H1 (cell line): Measurements from ENCODE around the gene TRIM68. TPM values are rescaled to one million over a fixed set of nuclear protein-coding genes. Genes with fewer than 3 reads are reported as not detected.

Experiments
- BACH1 ChIP-seq: IDR thresholded peaks from 2 replicates; pipeline ENCODE4 v1.6.1; 2012; ENCODE audit warnings: low read length, improper control_type of control experiment
- BRCA1 ChIP-seq: IDR thresholded peaks from 2 replicates; pipeline ENCODE4 v1.6.1; 2012; ENCODE audit warnings: low read depth, low read length, improper control_type of control experiment
- HDAC6 ChIP-seq: IDR thresholded peaks from one replicate; pipeline ENCODE4 v1.7.1; 2012; ENCODE audit warnings: low read depth, mild to moderate bottlenecking, inconsistent platforms, low read length, moderate library complexity
- RAD21 ChIP-seq, 2 experiments: IDR thresholded peaks in 1 of 2; conservative IDR thresholded peaks in 1 of 2; 2 replicates each; pipeline ENCODE4 v1.6.1; 2011; ENCODE audit warnings: low read depth in 2 of 2, low read length in 2 of 2, improper control_type of control experiment in 1 of 2, inconsistent platforms in 1 of 2, mild to moderate bottlenecking in 1 of 2, moderate library complexity in 1 of 2
- TBP ChIP-seq: IDR thresholded peaks from 2 replicates; pipeline ENCODE4 v1.6.1; 2011; ENCODE audit warnings: low read depth, low read length, improper control_type of control experiment
- TEAD4 ChIP-seq: IDR thresholded peaks from 2 replicates; pipeline ENCODE4 v1.6.1; 2012; ENCODE audit warnings: low read depth, low read length, inconsistent platforms, mixed read lengths
- YY1 ChIP-seq: IDR thresholded peaks from 2 replicates; pipeline ENCODE4 v1.6.1; 2011; ENCODE audit warnings: low read depth, mild to moderate bottlenecking, low read length
- polyA plus RNA-seq, 7 experiments: library from polyadenylated mRNA; depleted of rRNA in 3 of 7; stranded (reverse) in 5 of 7; unstranded in 2 of 7; fragments of >200 nt in 5 of 7; fragments of 200-250 nt in 2 of 7; gene quantifications; 1 replicate in 5 of 7; 2 replicates in 1 of 7; 4 replicates in 1 of 7; pipeline versions ENCODE4 v1.2.1 to v1.2.3, GENCODE V29; 2011 to 2013; ENCODE audit warnings: missing spikeins in 2 of 7, mixed read lengths in 2 of 7
- total RNA-seq: library from RNA; stranded (reverse); fragmentation: NEBNext Ultra II Directional; extraction: Animal tissue kit (Norgen Biotek cat#: 25700); gene quantifications from 2 replicates; pipeline ENCODE4 v1.2.1, GENCODE V29; 2021
- TF ChIP-seq, protein P1 (sequence below): fragments of 300-600 bp; sonication (generic); IDR thresholded peaks from 2 replicates; pipeline ENCODE4 v1.7.1; 2012; ENCODE audit warnings: low read length, moderate library complexity, mild to moderate bottlenecking, inconsistent platforms; ENCODE audit not compliant: insufficient replicate concordance
- TF ChIP-seq, protein P2 (sequence below): IDR thresholded peaks from 2 replicates; pipeline ENCODE4 v1.6.1; 2012; ENCODE audit warnings: inconsistent platforms

Gene TRIM68
- total and polyA plus RNA-seq, 2 of the 8 experiments (the other 6 are each of a cell fraction or from before 2014, with no cell fraction given): 3.4 to 5.7 TPM

DNA sequence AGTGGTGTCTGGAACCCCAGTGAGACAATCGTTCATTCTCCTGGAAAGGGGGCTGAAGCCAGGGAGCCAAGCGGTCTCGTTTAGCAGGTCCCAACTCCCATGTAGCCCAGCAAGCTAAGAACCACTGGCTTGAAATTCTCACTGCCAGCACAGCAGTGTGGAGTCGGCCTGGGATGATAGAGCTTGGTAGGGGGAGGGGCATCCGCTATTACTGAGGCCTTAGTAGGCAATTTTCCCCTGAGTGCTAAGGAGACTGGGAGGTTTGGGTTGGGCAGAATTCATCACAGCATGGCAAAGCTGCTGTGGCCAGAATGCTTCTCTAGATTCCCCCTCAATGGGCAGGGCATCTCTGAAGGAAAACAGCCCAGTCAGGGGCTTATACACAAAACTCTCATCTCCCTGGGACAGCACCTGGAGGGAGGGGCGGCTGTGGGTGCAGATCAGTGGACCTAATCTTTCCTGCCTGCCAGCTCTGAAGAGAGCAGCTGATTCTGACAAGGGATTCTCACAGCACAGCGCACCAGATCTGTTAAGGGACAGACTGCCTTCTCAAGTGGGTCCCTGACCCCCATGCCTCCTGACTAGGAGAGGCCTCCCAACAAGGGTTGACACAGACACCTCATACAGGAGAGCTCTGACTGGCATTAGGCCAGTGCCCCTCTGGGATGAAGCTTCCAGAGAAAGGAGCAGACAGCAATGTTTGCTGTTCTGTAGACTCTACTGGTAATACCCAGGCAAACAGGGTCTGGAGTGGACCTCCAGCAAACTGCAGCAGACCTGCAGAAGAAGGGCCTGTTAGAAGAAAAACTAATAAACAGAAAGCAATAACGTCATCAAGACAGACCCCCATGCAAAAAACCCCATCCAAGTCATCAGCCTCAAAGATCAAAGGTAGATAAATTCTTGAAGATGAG lies 48.2 kb downstream of the TRIM68 start (continued):
- TF ChIP-seq, protein P1, sequence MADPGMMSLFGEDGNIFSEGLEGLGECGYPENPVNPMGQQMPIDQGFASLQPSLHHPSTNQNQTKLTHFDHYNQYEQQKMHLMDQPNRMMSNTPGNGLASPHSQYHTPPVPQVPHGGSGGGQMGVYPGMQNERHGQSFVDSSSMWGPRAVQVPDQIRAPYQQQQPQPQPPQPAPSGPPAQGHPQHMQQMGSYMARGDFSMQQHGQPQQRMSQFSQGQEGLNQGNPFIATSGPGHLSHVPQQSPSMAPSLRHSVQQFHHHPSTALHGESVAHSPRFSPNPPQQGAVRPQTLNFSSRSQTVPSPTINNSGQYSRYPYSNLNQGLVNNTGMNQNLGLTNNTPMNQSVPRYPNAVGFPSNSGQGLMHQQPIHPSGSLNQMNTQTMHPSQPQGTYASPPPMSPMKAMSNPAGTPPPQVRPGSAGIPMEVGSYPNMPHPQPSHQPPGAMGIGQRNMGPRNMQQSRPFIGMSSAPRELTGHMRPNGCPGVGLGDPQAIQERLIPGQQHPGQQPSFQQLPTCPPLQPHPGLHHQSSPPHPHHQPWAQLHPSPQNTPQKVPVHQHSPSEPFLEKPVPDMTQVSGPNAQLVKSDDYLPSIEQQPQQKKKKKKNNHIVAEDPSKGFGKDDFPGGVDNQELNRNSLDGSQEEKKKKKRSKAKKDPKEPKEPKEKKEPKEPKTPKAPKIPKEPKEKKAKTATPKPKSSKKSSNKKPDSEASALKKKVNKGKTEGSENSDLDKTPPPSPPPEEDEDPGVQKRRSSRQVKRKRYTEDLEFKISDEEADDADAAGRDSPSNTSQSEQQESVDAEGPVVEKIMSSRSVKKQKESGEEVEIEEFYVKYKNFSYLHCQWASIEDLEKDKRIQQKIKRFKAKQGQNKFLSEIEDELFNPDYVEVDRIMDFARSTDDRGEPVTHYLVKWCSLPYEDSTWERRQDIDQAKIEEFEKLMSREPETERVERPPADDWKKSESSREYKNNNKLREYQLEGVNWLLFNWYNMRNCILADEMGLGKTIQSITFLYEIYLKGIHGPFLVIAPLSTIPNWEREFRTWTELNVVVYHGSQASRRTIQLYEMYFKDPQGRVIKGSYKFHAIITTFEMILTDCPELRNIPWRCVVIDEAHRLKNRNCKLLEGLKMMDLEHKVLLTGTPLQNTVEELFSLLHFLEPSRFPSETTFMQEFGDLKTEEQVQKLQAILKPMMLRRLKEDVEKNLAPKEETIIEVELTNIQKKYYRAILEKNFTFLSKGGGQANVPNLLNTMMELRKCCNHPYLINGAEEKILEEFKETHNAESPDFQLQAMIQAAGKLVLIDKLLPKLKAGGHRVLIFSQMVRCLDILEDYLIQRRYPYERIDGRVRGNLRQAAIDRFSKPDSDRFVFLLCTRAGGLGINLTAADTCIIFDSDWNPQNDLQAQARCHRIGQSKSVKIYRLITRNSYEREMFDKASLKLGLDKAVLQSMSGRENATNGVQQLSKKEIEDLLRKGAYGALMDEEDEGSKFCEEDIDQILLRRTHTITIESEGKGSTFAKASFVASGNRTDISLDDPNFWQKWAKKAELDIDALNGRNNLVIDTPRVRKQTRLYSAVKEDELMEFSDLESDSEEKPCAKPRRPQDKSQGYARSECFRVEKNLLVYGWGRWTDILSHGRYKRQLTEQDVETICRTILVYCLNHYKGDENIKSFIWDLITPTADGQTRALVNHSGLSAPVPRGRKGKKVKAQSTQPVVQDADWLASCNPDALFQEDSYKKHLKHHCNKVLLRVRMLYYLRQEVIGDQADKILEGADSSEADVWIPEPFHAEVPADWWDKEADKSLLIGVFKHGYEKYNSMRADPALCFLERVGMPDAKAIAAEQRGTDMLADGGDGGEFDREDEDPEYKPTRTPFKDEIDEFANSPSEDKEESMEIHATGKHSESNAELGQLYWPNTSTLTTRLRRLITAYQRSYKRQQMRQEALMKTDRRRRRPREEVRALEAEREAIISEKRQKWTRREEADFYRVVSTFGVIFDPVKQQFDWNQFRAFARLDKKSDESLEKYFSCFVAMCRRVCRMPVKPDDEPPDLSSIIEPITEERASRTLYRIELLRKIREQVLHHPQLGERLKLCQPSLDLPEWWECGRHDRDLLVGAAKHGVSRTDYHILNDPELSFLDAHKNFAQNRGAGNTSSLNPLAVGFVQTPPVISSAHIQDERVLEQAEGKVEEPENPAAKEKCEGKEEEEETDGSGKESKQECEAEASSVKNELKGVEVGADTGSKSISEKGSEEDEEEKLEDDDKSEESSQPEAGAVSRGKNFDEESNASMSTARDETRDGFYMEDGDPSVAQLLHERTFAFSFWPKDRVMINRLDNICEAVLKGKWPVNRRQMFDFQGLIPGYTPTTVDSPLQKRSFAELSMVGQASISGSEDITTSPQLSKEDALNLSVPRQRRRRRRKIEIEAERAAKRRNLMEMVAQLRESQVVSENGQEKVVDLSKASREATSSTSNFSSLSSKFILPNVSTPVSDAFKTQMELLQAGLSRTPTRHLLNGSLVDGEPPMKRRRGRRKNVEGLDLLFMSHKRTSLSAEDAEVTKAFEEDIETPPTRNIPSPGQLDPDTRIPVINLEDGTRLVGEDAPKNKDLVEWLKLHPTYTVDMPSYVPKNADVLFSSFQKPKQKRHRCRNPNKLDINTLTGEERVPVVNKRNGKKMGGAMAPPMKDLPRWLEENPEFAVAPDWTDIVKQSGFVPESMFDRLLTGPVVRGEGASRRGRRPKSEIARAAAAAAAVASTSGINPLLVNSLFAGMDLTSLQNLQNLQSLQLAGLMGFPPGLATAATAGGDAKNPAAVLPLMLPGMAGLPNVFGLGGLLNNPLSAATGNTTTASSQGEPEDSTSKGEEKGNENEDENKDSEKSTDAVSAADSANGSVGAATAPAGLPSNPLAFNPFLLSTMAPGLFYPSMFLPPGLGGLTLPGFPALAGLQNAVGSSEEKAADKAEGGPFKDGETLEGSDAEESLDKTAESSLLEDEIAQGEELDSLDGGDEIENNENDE: no peak
- TF ChIP-seq TEAD4 (no peak), BRCA1 (no peak), RAD21 (IDR thresholded peaks at IDR 0.05 in 1 of 2, conservative IDR thresholded peaks at IDR 0.05 in 1 of 2; ENCODE audit: low read depth in 2 of 2, low read length in 2 of 2) (no peak), HDAC6 (no peak), YY1 (no peak), BACH1 (no peak), TBP (no peak)
- TF ChIP-seq, protein P2, sequence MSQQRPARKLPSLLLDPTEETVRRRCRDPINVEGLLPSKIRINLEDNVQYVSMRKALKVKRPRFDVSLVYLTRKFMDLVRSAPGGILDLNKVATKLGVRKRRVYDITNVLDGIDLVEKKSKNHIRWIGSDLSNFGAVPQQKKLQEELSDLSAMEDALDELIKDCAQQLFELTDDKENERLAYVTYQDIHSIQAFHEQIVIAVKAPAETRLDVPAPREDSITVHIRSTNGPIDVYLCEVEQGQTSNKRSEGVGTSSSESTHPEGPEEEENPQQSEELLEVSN: no peak
